H1 (cell line): ENCODE data around the gene CUEDC1. TPM values are rescaled to one million over a fixed set of nuclear protein-coding genes. Genes with fewer than 3 reads are reported as not detected.

Source experiments
- CTCF ChIA-PET: fragments of 300-600 bp; sonication (Branson Sonifier 250); formaldehyde crosslinking; loops from one replicate; lab custom pipeline; 2021; ENCODE audit not compliant: partially characterized antibody; lab: Charles Lee
- POLR2A ChIA-PET: fragments of 300-600 bp; sonication (Branson Sonifier 250); formaldehyde crosslinking; loops from one replicate; lab custom pipeline; 2021; ENCODE audit warnings: inconsistent platforms; ENCODE audit not compliant: partially characterized antibody; lab: Charles Lee
- DNase-seq, 2 experiments: peaks; one replicate each; pipeline versions ENCODE4 v3.0.0 to v3.0.0-alpha.2; 2010 to 2022; ENCODE audit warnings: low spot score in 2 of 2, low read depth in 1 of 2, mixed read lengths in 1 of 2
- FAIRE-seq: peaks from 2 replicates; lab custom pipeline; 2011; peaks lifted over from hg19 to GRCh38; lab: Jason Lieb, UNC
- H2AFZ ChIP-seq: 2 replicates; pipeline ENCODE4 v1.8.1; 2012; ENCODE audit warnings: low read length, inconsistent platforms
- H2AK5ac ChIP-seq: 2 replicates; pipeline ENCODE4 v1.6.1; 2013; ENCODE audit warnings: low read depth, low read length
- H2BK120ac ChIP-seq: replicated peaks from 2 replicates; pipeline ENCODE3; 2013; ENCODE audit warnings: low read depth, low read length, inconsistent platforms
- H2BK12ac ChIP-seq: 2 replicates; pipeline ENCODE4 v1.6.1; 2013; ENCODE audit warnings: low read depth, low read length
- H2BK15ac ChIP-seq: 2 replicates; pipeline ENCODE4 v1.6.1; 2013; ENCODE audit warnings: low read length
- H2BK20ac ChIP-seq: 2 replicates; pipeline ENCODE4 v1.6.1; 2013; ENCODE audit warnings: low read length
- H2BK5ac ChIP-seq: 2 replicates; pipeline ENCODE4 v1.6.1; 2013; ENCODE audit warnings: low read depth, low read length
- H3K14ac ChIP-seq: 2 replicates; pipeline ENCODE4 v1.6.1; 2013; ENCODE audit warnings: inconsistent platforms; ENCODE audit not compliant: insufficient read length
- H3K18ac ChIP-seq: 2 replicates; pipeline ENCODE4 v1.6.1; 2013; ENCODE audit warnings: low read length; ENCODE audit errors: extremely low read depth
- H3K23ac ChIP-seq: 2 replicates; pipeline ENCODE4 v1.6.1; 2013; ENCODE audit warnings: inconsistent platforms; ENCODE audit not compliant: insufficient read length
- H3K23me2 ChIP-seq: 2 replicates; pipeline ENCODE4 v1.6.1; 2013; ENCODE audit warnings: low read depth, low read length
- H3K27ac ChIP-seq: 2 replicates; pipeline ENCODE4 v1.6.1; 2011; ENCODE audit warnings: low read depth, low read length, inconsistent platforms
- H3K27me3 ChIP-seq, 4 experiments: replicated peaks in 1 of 4; 1 replicate in 1 of 4; 2 replicates in 3 of 4; pipeline versions ENCODE4 v1.6.1 to v1.8.1; 2011 to 2013; ENCODE audit warnings: low read length in 3 of 4, mild to moderate bottlenecking in 3 of 4, inconsistent platforms in 2 of 4, mixed read lengths in 2 of 4, moderate library complexity in 1 of 4; ENCODE audit not compliant: control insufficient read depth in 3 of 4, insufficient read depth in 3 of 4; ENCODE audit errors: extremely low read depth in 1 of 4
- H3K36me3 ChIP-seq, 4 experiments: 2 replicates each; pipeline versions ENCODE4 v1.6.1 to v1.8.1; 2011 to 2013; ENCODE audit warnings: mild to moderate bottlenecking in 4 of 4, low read length in 3 of 4, moderate library complexity in 2 of 4, control low read depth in 1 of 4, inconsistent platforms in 1 of 4; ENCODE audit not compliant: insufficient read depth in 4 of 4, control insufficient read depth in 2 of 4
- H3K4ac ChIP-seq: replicated peaks from 2 replicates; pipeline ENCODE3; 2013; ENCODE audit warnings: low read length, low read depth, mixed read lengths, inconsistent platforms; ENCODE audit not compliant: insufficient read length
- H3K4me1 ChIP-seq, 4 experiments: replicated peaks in 1 of 4; 1 replicate in 1 of 4; 2 replicates in 3 of 4; pipeline versions ENCODE4 v1.6.1 to v1.8.1; 2011 to 2013; ENCODE audit warnings: low read length in 3 of 4, inconsistent platforms in 2 of 4, mixed read lengths in 1 of 4; ENCODE audit not compliant: insufficient read depth in 4 of 4, control insufficient read depth in 3 of 4
- H3K4me2 ChIP-seq, 2 experiments: 2 replicates each; pipeline versions ENCODE4 v1.6.1 to v1.8.1; 2011 to 2013; ENCODE audit warnings: low read depth in 2 of 2, low read length in 2 of 2, control low read depth in 1 of 2, inconsistent platforms in 1 of 2, mild to moderate bottlenecking in 1 of 2; ENCODE audit not compliant: insufficient read depth in 1 of 2
- H3K4me3 ChIP-seq, 4 experiments: fragments of 200-600, 300-600 bp in 1 of 4; sonication (generic), shearing (Covaris generic), sonication (Bioruptor Twin) in 1 of 4; 2 replicates each; pipeline versions ENCODE4 v1.5.1 to v1.8.1; 2011 to 2016; ENCODE audit warnings: low read length in 4 of 4, low read depth in 3 of 4, control low read depth in 2 of 4, inconsistent platforms in 2 of 4, mild to moderate bottlenecking in 2 of 4, mixed read lengths in 1 of 4, moderate library complexity in 1 of 4; ENCODE audit not compliant: insufficient read depth in 2 of 4; ENCODE audit errors: extremely low read depth in 1 of 4
- H3K56ac ChIP-seq: replicated peaks from 2 replicates; pipeline ENCODE3; 2013; ENCODE audit warnings: low read depth, mild to moderate bottlenecking, mixed read lengths, low read length, inconsistent platforms; ENCODE audit not compliant: insufficient read length
- H3K79me1 ChIP-seq: 2 replicates; pipeline ENCODE4 v1.6.1; 2013; ENCODE audit warnings: low read depth, low read length, control low read depth
- H3K79me2 ChIP-seq, 2 experiments: 2 replicates each; pipeline versions ENCODE4 v1.6.1 to v1.8.1; 2012 to 2013; ENCODE audit warnings: low read length in 2 of 2, mild to moderate bottlenecking in 2 of 2, inconsistent platforms in 1 of 2; ENCODE audit not compliant: insufficient read depth in 2 of 2, control insufficient read depth in 1 of 2
- H3K9ac ChIP-seq, 4 experiments: replicated peaks in 1 of 4; 1 replicate in 1 of 4; 2 replicates in 3 of 4; pipeline versions ENCODE4 v1.6.1 to v1.8.1; 2011 to 2013; ENCODE audit warnings: low read depth in 3 of 4, low read length in 3 of 4, control low read depth in 2 of 4, mild to moderate bottlenecking in 2 of 4, moderate library complexity in 2 of 4, inconsistent platforms in 1 of 4; ENCODE audit errors: extremely low read depth in 1 of 4
- H3K9me3 ChIP-seq, 2 experiments: 2 replicates each; pipeline versions ENCODE4 v1.6.1 to v1.8.1; 2012 to 2013; ENCODE audit warnings: mild to moderate bottlenecking in 2 of 2, moderate library complexity in 2 of 2, control low read depth in 1 of 2, inconsistent platforms in 1 of 2, low read depth in 1 of 2, low read length in 1 of 2, mixed read lengths in 1 of 2; ENCODE audit not compliant: insufficient read depth in 2 of 2
- H4K20me1 ChIP-seq, 2 experiments: replicated peaks in 1 of 2; 2 replicates each; pipeline versions ENCODE3 to v1.8.1; 2011 to 2013; ENCODE audit warnings: inconsistent platforms in 2 of 2, low read length in 2 of 2, mild to moderate bottlenecking in 1 of 2; ENCODE audit not compliant: insufficient read depth in 2 of 2, control insufficient read depth in 1 of 2
- H4K5ac ChIP-seq: 2 replicates; pipeline ENCODE4 v1.6.1; 2013; ENCODE audit warnings: low read length, low read depth, mixed read lengths, inconsistent platforms; ENCODE audit not compliant: insufficient read length
- H4K8ac ChIP-seq: 2 replicates; pipeline ENCODE4 v1.8.0; 2013; ENCODE audit warnings: mild to moderate bottlenecking, moderate library complexity, low read length, inconsistent platforms; ENCODE audit not compliant: insufficient read depth; ENCODE audit errors: extremely low read depth
- H4K91ac ChIP-seq: replicated peaks from 2 replicates; pipeline ENCODE3; 2013; ENCODE audit warnings: low read length, mixed read lengths, inconsistent platforms; ENCODE audit not compliant: insufficient read length
- HDAC6 ChIP-seq: IDR thresholded peaks from one replicate; pipeline ENCODE4 v1.7.1; 2012; ENCODE audit warnings: low read depth, mild to moderate bottlenecking, inconsistent platforms, low read length, moderate library complexity
- polyA plus RNA-seq, 7 experiments: library from polyadenylated mRNA; depleted of rRNA in 3 of 7; stranded (reverse) in 5 of 7; unstranded in 2 of 7; fragments of >200 nt in 5 of 7; fragments of 200-250 nt in 2 of 7; gene quantifications; 1 replicate in 5 of 7; 2 replicates in 1 of 7; 4 replicates in 1 of 7; pipeline versions ENCODE4 v1.2.1 to v1.2.3, GENCODE V29; 2011 to 2013; ENCODE audit warnings: missing spikeins in 2 of 7, mixed read lengths in 2 of 7
- total RNA-seq: library from RNA; stranded (reverse); fragmentation: NEBNext Ultra II Directional; extraction: Animal tissue kit (Norgen Biotek cat#: 25700); gene quantifications from 2 replicates; pipeline ENCODE4 v1.2.1, GENCODE V29; 2021

CUEDC1 gene
- total and polyA plus RNA-seq, 2 of the 8 experiments (the other 6 are each of a cell fraction or from before 2014, with no cell fraction given) = 4.0 to 10.7 TPM

GRCh38 chr17:57905875-57906455, 49.2 kb downstream of the CUEDC1 start:
- Histone ChIP-seq H4K20me1 (no peaks in the 10 kb centered on the region), H3K4ac (no peak overlapping the region), H2AK5ac (no peak overlapping the region), H2BK20ac (0 out of 2 replicates have a peak overlapping the region, but pooled peaks have one; percentile 74), H3K23ac (no peak overlapping the region), H3K9ac (no peak overlapping the region), H3K23me2 (no peaks in the 10 kb centered on the region), H3K4me1 (peaks cover 5 to 28% (median 18%) of the 10 kb centered on the region in 4 experiments), H3K79me1 (peaks cover 2% of the 10 kb centered on the region; the same call in 1 of the 2 replicates), H3K36me3 (no peaks in the 10 kb centered on the region), H4K91ac (no peak overlapping the region), H2BK120ac (no peak overlapping the region), H3K14ac (no peak overlapping the region), H2AFZ (no peak overlapping the region), H3K4me2 (0 out of 4 replicates have a peak overlapping the region, but pooled peaks of 1 of the 2 experiments have one; percentile 24), H2BK12ac (no peak overlapping the region), H4K5ac (no peak overlapping the region), H3K4me3 (no peak overlapping the region), H3K9me3 (no peaks in the 10 kb centered on the region), H3K56ac (no peak overlapping the region), H2BK5ac (no peak overlapping the region), H3K27me3 (no peaks in the 10 kb centered on the region), H4K8ac (no peak overlapping the region), H3K79me2 (no peaks in the 10 kb centered on the region), H2BK15ac (no peak overlapping the region; the same call in 1 of the 2 replicates), H3K27ac (no peak overlapping the region), H3K18ac (no peak overlapping the region)
- FAIRE-seq (no peak), DNase-seq (no peak)
- POLR2A ChIA-PET = interaction anchor here (0.8 to 3.9 kb wide), 8 partner anchors 10 to 94 kb away, joined by 3 to 18 read pairs (median 5); partner anchors contain the start of gene CUEDC1
- TF ChIP-seq HDAC6 = no peak
- CTCF ChIA-PET = interaction anchor here (0.9 to 5.7 kb wide), 23 partner anchors 9 to 90 kb away, joined by 3 to 31 read pairs (median 6); partner anchors contain the start of gene CUEDC1
